ENCODE results near the gene GCNA. TPM values are rescaled to one million over a fixed set of nuclear protein-coding genes. Genes with fewer than 3 reads are reported as not detected.

The GCNA gene
- total RNA-seq, 2 experiments from 2014 or later, result 2.1 to 4.2 TPM

- intact Hi-C loops (cut with micrococcal nuclease; ENCODE audit: unreplicated experiment), result no loop called here
- H3K4me2 ChIP-seq (ENCODE audit: low read length), result no peak overlapping the region
- H3K79me2 ChIP-seq (ENCODE audit: insufficient read depth, low read depth, low read length), result no peaks in the 10 kb centered on the region
- DNase-seq (ENCODE audit: low spot score), result no peak
- ChIA-PET CTCF (ENCODE audit: unreplicated experiment) (no interaction called here), POLR2A (no interaction called here)
- TF ChIP-seq, protein P1, sequence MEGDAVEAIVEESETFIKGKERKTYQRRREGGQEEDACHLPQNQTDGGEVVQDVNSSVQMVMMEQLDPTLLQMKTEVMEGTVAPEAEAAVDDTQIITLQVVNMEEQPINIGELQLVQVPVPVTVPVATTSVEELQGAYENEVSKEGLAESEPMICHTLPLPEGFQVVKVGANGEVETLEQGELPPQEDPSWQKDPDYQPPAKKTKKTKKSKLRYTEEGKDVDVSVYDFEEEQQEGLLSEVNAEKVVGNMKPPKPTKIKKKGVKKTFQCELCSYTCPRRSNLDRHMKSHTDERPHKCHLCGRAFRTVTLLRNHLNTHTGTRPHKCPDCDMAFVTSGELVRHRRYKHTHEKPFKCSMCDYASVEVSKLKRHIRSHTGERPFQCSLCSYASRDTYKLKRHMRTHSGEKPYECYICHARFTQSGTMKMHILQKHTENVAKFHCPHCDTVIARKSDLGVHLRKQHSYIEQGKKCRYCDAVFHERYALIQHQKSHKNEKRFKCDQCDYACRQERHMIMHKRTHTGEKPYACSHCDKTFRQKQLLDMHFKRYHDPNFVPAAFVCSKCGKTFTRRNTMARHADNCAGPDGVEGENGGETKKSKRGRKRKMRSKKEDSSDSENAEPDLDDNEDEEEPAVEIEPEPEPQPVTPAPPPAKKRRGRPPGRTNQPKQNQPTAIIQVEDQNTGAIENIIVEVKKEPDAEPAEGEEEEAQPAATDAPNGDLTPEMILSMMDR (conservative IDR thresholded peaks at IDR 0.05; ENCODE audit: low read length), result no peak
- no peak for TF ChIP-seq EZH2phosphoT487 (IDR thresholded peaks at IDR 0.05; ENCODE audit: borderline replicate concordance, low read depth, low read length)
- H3K9me3 ChIP-seq (ENCODE audit: low read length), result no peaks in the 10 kb centered on the region
- H2AFZ ChIP-seq (ENCODE audit: low read length), result no peak overlapping the region
- H4K20me1 ChIP-seq (ENCODE audit: insufficient read depth, low read length), result no peaks in the 10 kb centered on the region
- no peaks in the 10 kb centered on the region for H3K4me1 ChIP-seq (ENCODE audit: insufficient read depth, low read length, poor library complexity, severe bottlenecking)
- peaks cover 50% of the 10 kb centered on the region for H3K36me3 ChIP-seq (ENCODE audit: insufficient read depth, low read length)
- no peaks in the 10 kb centered on the region for H3K9me2 ChIP-seq (ENCODE audit: insufficient read depth, low read length)
- no peak overlapping the region for H3K4me3 ChIP-seq (ENCODE audit: low read depth, low read length, poor library complexity, severe bottlenecking)
- no peak overlapping the region for H3K27ac ChIP-seq (ENCODE audit: low read depth, low read length, poor library complexity, severe bottlenecking)
- no TSS peak for BruUV-seq (replicated peaks)
Observed at GRCh38 chrX:71577682-71578081, 555 bp upstream of the GCNA start.

- no peaks in the 10 kb centered on the region for H3K79me2 ChIP-seq (ENCODE audit: insufficient read depth, low read depth, low read length)
- no peaks in the 10 kb centered on the region for H3K9me2 ChIP-seq (ENCODE audit: insufficient read depth, low read length)
- no peak overlapping the region for H3K4me2 ChIP-seq (ENCODE audit: low read length)
- no peak overlapping the region for H3K27ac ChIP-seq (ENCODE audit: low read depth, low read length, poor library complexity, severe bottlenecking)
- POLR2A ChIA-PET, result no interaction called here
- CTCF ChIA-PET (ENCODE audit: unreplicated experiment), result no interaction called here
- H4K20me1 ChIP-seq (ENCODE audit: insufficient read depth, low read length), result no peaks in the 10 kb centered on the region
- intact Hi-C loops (cut with micrococcal nuclease; ENCODE audit: unreplicated experiment), result no loop called here
- H3K4me1 ChIP-seq (ENCODE audit: insufficient read depth, low read length, poor library complexity, severe bottlenecking), result no peaks in the 10 kb centered on the region
- H3K9me3 ChIP-seq (ENCODE audit: low read length), result no peaks in the 10 kb centered on the region
- peaks cover 33% of the 10 kb centered on the region for H3K36me3 ChIP-seq (ENCODE audit: insufficient read depth, low read length)
- no peak overlapping the region for H2AFZ ChIP-seq (ENCODE audit: low read length)
- no peak overlapping the region for H3K4me3 ChIP-seq (ENCODE audit: low read depth, low read length, poor library complexity, severe bottlenecking)
- DNase-seq (ENCODE audit: low spot score), result no peak
- BruUV-seq (replicated peaks), result no TSS peak
- TF ChIP-seq, protein P1 (conservative IDR thresholded peaks at IDR 0.05; ENCODE audit: low read length), result no peak
- no peak for TF ChIP-seq EZH2phosphoT487 (IDR thresholded peaks at IDR 0.05; ENCODE audit: borderline replicate concordance, low read depth, low read length)
Observed at GRCh38 chrX:71579136-71579989, 1.1 kb downstream of the GCNA start.

GRCh38 chrX:71579990-71580380 lies 1.7 kb downstream of the GCNA start:
- Histone ChIP-seq H3K9me2 (ENCODE audit: insufficient read depth, low read length) (no peaks in the 10 kb centered on the region), H4K20me1 (ENCODE audit: insufficient read depth, low read length) (no peaks in the 10 kb centered on the region), H3K4me2 (ENCODE audit: low read length) (no peak overlapping the region), H3K4me3 (ENCODE audit: low read depth, low read length, poor library complexity, severe bottlenecking) (no peak overlapping the region), H3K27ac (ENCODE audit: low read depth, low read length, poor library complexity, severe bottlenecking) (no peak overlapping the region), H2AFZ (ENCODE audit: low read length) (no peak overlapping the region), H3K36me3 (ENCODE audit: insufficient read depth, low read length) (peaks cover 27% of the 10 kb centered on the region), H3K79me2 (ENCODE audit: insufficient read depth, low read depth, low read length) (no peaks in the 10 kb centered on the region), H3K4me1 (ENCODE audit: insufficient read depth, low read length, poor library complexity, severe bottlenecking) (no peaks in the 10 kb centered on the region), H3K9me3 (ENCODE audit: low read length) (no peaks in the 10 kb centered on the region)
- no peak for DNase-seq (ENCODE audit: low spot score)
- TF ChIP-seq, protein P1 (conservative IDR thresholded peaks at IDR 0.05; ENCODE audit: low read length), result no peak
- TF ChIP-seq EZH2phosphoT487 (IDR thresholded peaks at IDR 0.05; ENCODE audit: borderline replicate concordance, low read depth, low read length), result no peak
- intact Hi-C loops (cut with micrococcal nuclease; ENCODE audit: unreplicated experiment), result loop anchor here (5.0 kb wide), 1 partner anchor 72 kb away; no protein-coding TSS in a partner anchor
- CTCF ChIA-PET (ENCODE audit: unreplicated experiment), result no interaction called here
- no TSS peak for BruUV-seq (replicated peaks)
- POLR2A ChIA-PET, result no interaction called here
